HepG2 (cell line): ENCODE data around the gene SSNA1. TPM values are rescaled to one million over a fixed set of nuclear protein-coding genes. Genes with fewer than 3 reads are reported as not detected.
A peak's percentile ranks its signal among the peaks of the same experiment; 100 is the strongest.

Experiments
- AGO2 ChIP-seq: fragments of 200-400 bp; formaldehyde crosslinking; optimal IDR thresholded peaks from 2 replicates; pipeline ENCODE3; 2017; ENCODE audit warnings: mild to moderate bottlenecking, low read depth, low read length, moderate library complexity
- CCAR2 ChIP-seq: fragments of 200-400 bp; formaldehyde crosslinking; optimal IDR thresholded peaks from 2 replicates; pipeline ENCODE3; 2018; ENCODE audit warnings: low read depth, mild to moderate bottlenecking, low read length, moderate library complexity
- CREB1 ChIP-seq, 2 experiments: fragments of 450-650 bp in 1 of 2; IDR thresholded peaks; 2 replicates each; pipeline ENCODE4 v1.6.1; 2016 to 2017; ENCODE audit warnings: control low read depth in 1 of 2, mild to moderate bottlenecking in 1 of 2, missing compliant biosample characterization in 1 of 2, missing genetic modification characterization in 1 of 2
- DNMT1 ChIP-seq: sonication (generic); formaldehyde crosslinking; IDR thresholded peaks from 2 replicates; pipeline ENCODE4 v1.5.1; 2020; ENCODE audit warnings: mild to moderate bottlenecking, missing genetic modification reagents
- HNRNPL ChIP-seq: fragments of 200-400 bp; formaldehyde crosslinking; IDR thresholded peaks from 2 replicates; pipeline ENCODE4 v1.6.1; 2017; ENCODE audit warnings: mild to moderate bottlenecking, low read depth, low read length
- KDM1A ChIP-seq: IDR thresholded peaks from 2 replicates; pipeline ENCODE4 v1.6.1; 2016; ENCODE audit warnings: missing compliant biosample characterization
- KDM5A ChIP-seq: fragments of 200-600 bp; sonication (generic); IDR thresholded peaks from 2 replicates; pipeline ENCODE4 v1.7.0; 2018; ENCODE audit warnings: antibody characterized with exemption, mild to moderate bottlenecking, low read length, borderline replicate concordance
- RORA ChIP-seq: sonication (generic); formaldehyde crosslinking; IDR thresholded peaks from 2 replicates; pipeline ENCODE4 v1.5.0; 2020; ENCODE audit warnings: mild to moderate bottlenecking, missing genetic modification reagents, moderate library complexity
- STAG1 ChIP-seq: sonication (generic); formaldehyde crosslinking; IDR thresholded peaks from 2 replicates; pipeline ENCODE4 v1.4.0; 2020; ENCODE audit warnings: missing genetic modification reagents
- ZBTB21 ChIP-seq: sonication (generic); formaldehyde crosslinking; IDR thresholded peaks from 2 replicates; pipeline ENCODE4 v1.4.0; 2020; ENCODE audit warnings: missing genetic modification reagents
- ZFAT ChIP-seq: sonication (generic); formaldehyde crosslinking; conservative IDR thresholded peaks from 2 replicates; pipeline ENCODE4 v1.8.1; 2023; ENCODE audit warnings: missing genetic modification reagents, inconsistent platforms
- ZFP36L1 ChIP-seq: sonication (generic); formaldehyde crosslinking; IDR thresholded peaks from 2 replicates; pipeline ENCODE4 v1.8.0; 2022; ENCODE audit warnings: mild to moderate bottlenecking, missing genetic modification reagents, moderate library complexity
- ZNF160 ChIP-seq: sonication (generic); formaldehyde crosslinking; IDR thresholded peaks from 2 replicates; pipeline ENCODE4 v1.8.0; 2022; ENCODE audit warnings: mild to moderate bottlenecking, inconsistent platforms, missing genetic modification reagents
- ZNF326 ChIP-seq: sonication (generic); formaldehyde crosslinking; IDR thresholded peaks from 2 replicates; pipeline ENCODE4 v1.4.0; 2020; ENCODE audit warnings: missing genetic modification reagents, borderline replicate concordance
- ZNF766 ChIP-seq: sonication (generic); formaldehyde crosslinking; IDR thresholded peaks from 2 replicates; pipeline ENCODE4 v1.5.0; 2020; ENCODE audit warnings: missing genetic modification reagents, borderline replicate concordance
- polyA plus RNA-seq, 8 experiments: library from polyadenylated mRNA; depleted of rRNA in 3 of 8; stranded (reverse) in 7 of 8; unstranded in 1 of 8; fragments of >200 nt; fragmentation: Illumina TruSeq in 4 of 8; extraction: Trizol in 4 of 8; gene quantifications; 2 replicates each; pipeline versions ENCODE4 v1.2.1 to v1.2.3, GENCODE V29; 2011 to 2016; ENCODE audit warnings: low read depth in 4 of 8, missing spikeins in 1 of 8, mixed read lengths in 1 of 8; ENCODE audit not compliant: insufficient read depth in 1 of 8
- total RNA-seq, 5 experiments: library from RNA; depleted of rRNA; stranded (reverse); fragments of >200 nt; fragmentation: Illumina TruSeq; extraction: Trizol; gene quantifications; 2 replicates each; pipeline ENCODE4 v1.2.3, GENCODE V29; 2016; ENCODE audit warnings: low read depth in 1 of 5
- TF ChIP-seq, protein P1 (sequence below): sonication (generic); formaldehyde crosslinking; IDR thresholded peaks from 2 replicates; pipeline ENCODE4 v1.9.0; 2021; ENCODE audit warnings: missing genetic modification reagents, borderline replicate concordance
- TF ChIP-seq, protein P2 (sequence below): sonication (generic); formaldehyde crosslinking; IDR thresholded peaks from 2 replicates; pipeline ENCODE4 v1.5.1; 2020; ENCODE audit warnings: mild to moderate bottlenecking, missing genetic modification reagents, moderate library complexity
- TF ChIP-seq, protein P3 (sequence below): sonication (generic); formaldehyde crosslinking; IDR thresholded peaks from 2 replicates; pipeline ENCODE4 v1.4.0; 2020; ENCODE audit warnings: missing genetic modification reagents
- TF ChIP-seq, protein P4 (sequence below): sonication (generic); formaldehyde crosslinking; IDR thresholded peaks from 2 replicates; pipeline ENCODE4 v1.9.0; 2021; ENCODE audit warnings: missing genetic modification reagents, borderline replicate concordance

SSNA1 gene
- total and polyA plus RNA-seq, 2 of the 13 experiments (the other 11 are each of a cell fraction or from before 2014, with no cell fraction given) = 35.9 to 49.4 TPM

GRCh38 chr9:137198902-137199283 is 10.4 kb downstream of the SSNA1 start (continued):
- TF ChIP-seq KDM5A = no peak
- TF ChIP-seq, protein P1, sequence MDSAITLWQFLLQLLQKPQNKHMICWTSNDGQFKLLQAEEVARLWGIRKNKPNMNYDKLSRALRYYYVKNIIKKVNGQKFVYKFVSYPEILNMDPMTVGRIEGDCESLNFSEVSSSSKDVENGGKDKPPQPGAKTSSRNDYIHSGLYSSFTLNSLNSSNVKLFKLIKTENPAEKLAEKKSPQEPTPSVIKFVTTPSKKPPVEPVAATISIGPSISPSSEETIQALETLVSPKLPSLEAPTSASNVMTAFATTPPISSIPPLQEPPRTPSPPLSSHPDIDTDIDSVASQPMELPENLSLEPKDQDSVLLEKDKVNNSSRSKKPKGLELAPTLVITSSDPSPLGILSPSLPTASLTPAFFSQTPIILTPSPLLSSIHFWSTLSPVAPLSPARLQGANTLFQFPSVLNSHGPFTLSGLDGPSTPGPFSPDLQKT (CRISPR knock-in tag) = no peak
- peak; percentile 48 for TF ChIP-seq AGO2
- TF ChIP-seq, protein P2, sequence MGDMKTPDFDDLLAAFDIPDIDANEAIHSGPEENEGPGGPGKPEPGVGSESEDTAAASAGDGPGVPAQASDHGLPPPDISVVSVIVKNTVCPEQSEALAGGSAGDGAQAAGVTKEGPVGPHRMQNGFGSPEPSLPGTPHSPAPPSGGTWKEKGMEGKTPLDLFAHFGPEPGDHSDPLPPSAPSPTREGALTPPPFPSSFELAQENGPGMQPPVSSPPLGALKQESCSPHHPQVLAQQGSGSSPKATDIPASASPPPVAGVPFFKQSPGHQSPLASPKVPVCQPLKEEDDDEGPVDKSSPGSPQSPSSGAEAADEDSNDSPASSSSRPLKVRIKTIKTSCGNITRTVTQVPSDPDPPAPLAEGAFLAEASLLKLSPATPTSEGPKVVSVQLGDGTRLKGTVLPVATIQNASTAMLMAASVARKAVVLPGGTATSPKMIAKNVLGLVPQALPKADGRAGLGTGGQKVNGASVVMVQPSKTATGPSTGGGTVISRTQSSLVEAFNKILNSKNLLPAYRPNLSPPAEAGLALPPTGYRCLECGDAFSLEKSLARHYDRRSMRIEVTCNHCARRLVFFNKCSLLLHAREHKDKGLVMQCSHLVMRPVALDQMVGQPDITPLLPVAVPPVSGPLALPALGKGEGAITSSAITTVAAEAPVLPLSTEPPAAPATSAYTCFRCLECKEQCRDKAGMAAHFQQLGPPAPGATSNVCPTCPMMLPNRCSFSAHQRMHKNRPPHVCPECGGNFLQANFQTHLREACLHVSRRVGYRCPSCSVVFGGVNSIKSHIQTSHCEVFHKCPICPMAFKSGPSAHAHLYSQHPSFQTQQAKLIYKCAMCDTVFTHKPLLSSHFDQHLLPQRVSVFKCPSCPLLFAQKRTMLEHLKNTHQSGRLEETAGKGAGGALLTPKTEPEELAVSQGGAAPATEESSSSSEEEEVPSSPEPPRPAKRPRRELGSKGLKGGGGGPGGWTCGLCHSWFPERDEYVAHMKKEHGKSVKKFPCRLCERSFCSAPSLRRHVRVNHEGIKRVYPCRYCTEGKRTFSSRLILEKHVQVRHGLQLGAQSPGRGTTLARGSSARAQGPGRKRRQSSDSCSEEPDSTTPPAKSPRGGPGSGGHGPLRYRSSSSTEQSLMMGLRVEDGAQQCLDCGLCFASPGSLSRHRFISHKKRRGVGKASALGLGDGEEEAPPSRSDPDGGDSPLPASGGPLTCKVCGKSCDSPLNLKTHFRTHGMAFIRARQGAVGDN (CRISPR knock-in tag) = peak; percentile 36; the same call in 1 of the 2 replicates
- peak; percentile 65 for TF ChIP-seq HNRNPL
- TF ChIP-seq ZNF160 (CRISPR knock-in tag) = no peak
- TF ChIP-seq KDM1A (CRISPR knock-in tag) = no peak
- no peak for TF ChIP-seq ZBTB21
- TF ChIP-seq, protein P3, sequence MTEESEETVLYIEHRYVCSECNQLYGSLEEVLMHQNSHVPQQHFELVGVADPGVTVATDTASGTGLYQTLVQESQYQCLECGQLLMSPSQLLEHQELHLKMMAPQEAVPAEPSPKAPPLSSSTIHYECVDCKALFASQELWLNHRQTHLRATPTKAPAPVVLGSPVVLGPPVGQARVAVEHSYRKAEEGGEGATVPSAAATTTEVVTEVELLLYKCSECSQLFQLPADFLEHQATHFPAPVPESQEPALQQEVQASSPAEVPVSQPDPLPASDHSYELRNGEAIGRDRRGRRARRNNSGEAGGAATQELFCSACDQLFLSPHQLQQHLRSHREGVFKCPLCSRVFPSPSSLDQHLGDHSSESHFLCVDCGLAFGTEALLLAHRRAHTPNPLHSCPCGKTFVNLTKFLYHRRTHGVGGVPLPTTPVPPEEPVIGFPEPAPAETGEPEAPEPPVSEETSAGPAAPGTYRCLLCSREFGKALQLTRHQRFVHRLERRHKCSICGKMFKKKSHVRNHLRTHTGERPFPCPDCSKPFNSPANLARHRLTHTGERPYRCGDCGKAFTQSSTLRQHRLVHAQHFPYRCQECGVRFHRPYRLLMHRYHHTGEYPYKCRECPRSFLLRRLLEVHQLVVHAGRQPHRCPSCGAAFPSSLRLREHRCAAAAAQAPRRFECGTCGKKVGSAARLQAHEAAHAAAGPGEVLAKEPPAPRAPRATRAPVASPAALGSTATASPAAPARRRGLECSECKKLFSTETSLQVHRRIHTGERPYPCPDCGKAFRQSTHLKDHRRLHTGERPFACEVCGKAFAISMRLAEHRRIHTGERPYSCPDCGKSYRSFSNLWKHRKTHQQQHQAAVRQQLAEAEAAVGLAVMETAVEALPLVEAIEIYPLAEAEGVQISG (CRISPR knock-in tag) = peak; percentile 24; the same call in 1 of the 2 replicates
- TF ChIP-seq DNMT1 (CRISPR knock-in tag) = no peak
- no peak for TF ChIP-seq ZFAT
- TF ChIP-seq ZFP36L1 (CRISPR knock-in tag) = no peak
- no peak for TF ChIP-seq CCAR2
- TF ChIP-seq CREB1 (IDR thresholded peaks at IDR 0.05) = no peak
- no peak for TF ChIP-seq CREB1 (CRISPR knock-in tag; IDR thresholded peaks at IDR 0.05)
- no peak for TF ChIP-seq ZNF326 (CRISPR knock-in tag)
- TF ChIP-seq, protein P4, sequence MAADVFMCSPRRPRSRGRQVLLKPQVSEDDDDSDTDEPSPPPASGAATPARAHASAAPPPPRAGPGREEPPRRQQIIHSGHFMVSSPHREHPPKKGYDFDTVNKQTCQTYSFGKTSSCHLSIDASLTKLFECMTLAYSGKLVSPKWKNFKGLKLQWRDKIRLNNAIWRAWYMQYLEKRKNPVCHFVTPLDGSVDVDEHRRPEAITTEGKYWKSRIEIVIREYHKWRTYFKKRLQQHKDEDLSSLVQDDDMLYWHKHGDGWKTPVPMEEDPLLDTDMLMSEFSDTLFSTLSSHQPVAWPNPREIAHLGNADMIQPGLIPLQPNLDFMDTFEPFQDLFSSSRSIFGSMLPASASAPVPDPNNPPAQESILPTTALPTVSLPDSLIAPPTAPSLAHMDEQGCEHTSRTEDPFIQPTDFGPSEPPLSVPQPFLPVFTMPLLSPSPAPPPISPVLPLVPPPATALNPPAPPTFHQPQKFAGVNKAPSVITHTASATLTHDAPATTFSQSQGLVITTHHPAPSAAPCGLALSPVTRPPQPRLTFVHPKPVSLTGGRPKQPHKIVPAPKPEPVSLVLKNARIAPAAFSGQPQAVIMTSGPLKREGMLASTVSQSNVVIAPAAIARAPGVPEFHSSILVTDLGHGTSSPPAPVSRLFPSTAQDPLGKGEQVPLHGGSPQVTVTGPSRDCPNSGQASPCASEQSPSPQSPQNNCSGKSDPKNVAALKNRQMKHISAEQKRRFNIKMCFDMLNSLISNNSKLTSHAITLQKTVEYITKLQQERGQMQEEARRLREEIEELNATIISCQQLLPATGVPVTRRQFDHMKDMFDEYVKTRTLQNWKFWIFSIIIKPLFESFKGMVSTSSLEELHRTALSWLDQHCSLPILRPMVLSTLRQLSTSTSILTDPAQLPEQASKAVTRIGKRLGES = no peak
- TF ChIP-seq ZNF766 = no peak
- TF ChIP-seq RORA (CRISPR knock-in tag) = no peak
- no peak for TF ChIP-seq STAG1 (CRISPR knock-in tag)
